HG02981 (cell line): Measurements from ENCODE around the gene PARVA.

Source experiments
- ATAC-seq: cut with Tn5 transposase; IDR thresholded peaks from one replicate; pipeline ENCODE4 v1.9.1; 2021; ENCODE audit warnings: mild to moderate bottlenecking, moderate library complexity; ENCODE audit not compliant: unreplicated experiment

PARVA gene

GRCh38 chr11:12544986-12545775 is 167.8 kb downstream of the PARVA start:
- no peak for ATAC-seq

GRCh38 chr11:12546122-12546521 is 168.8 kb downstream of the PARVA start:
- ATAC-seq, result no peak

GRCh38 chr11:12546660-12547059 is 169.3 kb downstream of the PARVA start:
- ATAC-seq, result no peak

GRCh38 chr11:12547953-12548650 is 170.7 kb downstream of the PARVA start:
- no peak for ATAC-seq

- no peak for ATAC-seq
Observed at GRCh38 chr11:12552692-12553091, 175.3 kb downstream of the PARVA start.

GRCh38 chr11:12554122-12554521 is 176.8 kb downstream of the PARVA start:
- no peak for ATAC-seq

GRCh38 chr11:12556155-12556554 is 178.8 kb downstream of the PARVA start:
- no peak for ATAC-seq

GRCh38 chr11:12556788-12557384 is 179.5 kb downstream of the PARVA start:
- ATAC-seq, result no peak

- ATAC-seq, result no peak
Observed at GRCh38 chr11:12559011-12559410, 181.6 kb downstream of the PARVA start.

GRCh38 chr11:12560362-12560761 is 183.0 kb downstream of the PARVA start:
- no peak for ATAC-seq

GRCh38 chr11:12560861-12561260 is 183.5 kb downstream of the PARVA start:
- no peak for ATAC-seq

- no peak for ATAC-seq
Observed at GRCh38 chr11:12564012-12564411, 186.6 kb downstream of the PARVA start.

GRCh38 chr11:12565406-12565805 is 188.0 kb downstream of the PARVA start:
- no peak for ATAC-seq

- ATAC-seq, result no peak
Observed at GRCh38 chr11:12567746-12568460, 190.5 kb downstream of the PARVA start.

- ATAC-seq, result no peak
Observed at GRCh38 chr11:12569499-12570425, 192.4 kb downstream of the PARVA start.

GRCh38 chr11:12573707-12574485 is 196.5 kb downstream of the PARVA start:
- no peak for ATAC-seq

- no peak for ATAC-seq
Observed at GRCh38 chr11:12577725-12578644, 200.6 kb downstream of the PARVA start.

- ATAC-seq, result no peak
Observed at GRCh38 chr11:12581416-12581815, 204.0 kb downstream of the PARVA start.
